A204.1 (cell line): Measurements from ENCODE around the gene PNRC1.
"Not testable (repeated sequence)": the region's sequence is repeated elsewhere in the genome, so short reads cannot be mapped to it uniquely, and the experiment has no call there.

Experiments
- FAIRE-seq: peaks from 2 replicates; lab custom pipeline; 2012; peaks lifted over from hg19 to GRCh38; lab: Jason Lieb, UNC

Gene PNRC1

GRCh38 chr6:89080281-89081128 lies at the start of gene PNRC1:
Gene PNRC1, plus strand, starts transcription at chr6:89080751. Its CDS starts 144 bp downstream, at chr6:89080895.
- FAIRE-seq = peak; percentile 96

- FAIRE-seq = no peak
Observed at GRCh38 chr6:89032599-89032998, 48.0 kb upstream of the PNRC1 start.

- no peak for FAIRE-seq
Observed at GRCh38 chr6:89033461-89033860, 47.1 kb upstream of the PNRC1 start.

GRCh38 chr6:89034116-89034515 lies 46.4 kb upstream of the PNRC1 start:
- not testable (repeated sequence) for FAIRE-seq

GRCh38 chr6:89034586-89035251 lies 45.8 kb upstream of the PNRC1 start:
- FAIRE-seq = no peak

GRCh38 chr6:89035252-89036101 lies 45.1 kb upstream of the PNRC1 start:
- FAIRE-seq = no peak

- FAIRE-seq = no peak
Observed at GRCh38 chr6:89037141-89037900, 43.2 kb upstream of the PNRC1 start.

- not testable (repeated sequence) for FAIRE-seq
Observed at GRCh38 chr6:89037901-89038293, 42.7 kb upstream of the PNRC1 start.

- FAIRE-seq = no peak
Observed at GRCh38 chr6:89042664-89043063, 37.9 kb upstream of the PNRC1 start.

- no peak for FAIRE-seq
Observed at GRCh38 chr6:89044328-89045010, 36.1 kb upstream of the PNRC1 start.

GRCh38 chr6:89045011-89045387 lies 35.6 kb upstream of the PNRC1 start:
- FAIRE-seq = no peak

GRCh38 chr6:89045576-89045975 lies 35.0 kb upstream of the PNRC1 start:
- no peak for FAIRE-seq

GRCh38 chr6:89047473-89047872 lies 33.1 kb upstream of the PNRC1 start:
- no peak for FAIRE-seq

- FAIRE-seq = no peak
Observed at GRCh38 chr6:89048288-89048923, 32.1 kb upstream of the PNRC1 start.

GRCh38 chr6:89048985-89049384 lies 31.6 kb upstream of the PNRC1 start:
- no peak for FAIRE-seq

GRCh38 chr6:89050155-89050554 lies 30.4 kb upstream of the PNRC1 start:
- no peak for FAIRE-seq

GRCh38 chr6:89050697-89051096 lies 29.9 kb upstream of the PNRC1 start:
- FAIRE-seq = no peak

GRCh38 chr6:89051676-89052075 lies 28.9 kb upstream of the PNRC1 start:
- FAIRE-seq = no peak

GRCh38 chr6:89054208-89054607 lies 26.3 kb upstream of the PNRC1 start:
- no peak for FAIRE-seq

GRCh38 chr6:89057759-89058158 lies 22.8 kb upstream of the PNRC1 start:
- no peak for FAIRE-seq

- FAIRE-seq = no peak
Observed at GRCh38 chr6:89058627-89059026, 21.9 kb upstream of the PNRC1 start.
